ENCODE measurements around the gene SHC1. TPM values are rescaled to one million over a fixed set of nuclear protein-coding genes. Genes with fewer than 3 reads are reported as not detected.

Gene SHC1
- total RNA-seq, 1 donor from 2014 or later = 69.0 TPM

DNA sequence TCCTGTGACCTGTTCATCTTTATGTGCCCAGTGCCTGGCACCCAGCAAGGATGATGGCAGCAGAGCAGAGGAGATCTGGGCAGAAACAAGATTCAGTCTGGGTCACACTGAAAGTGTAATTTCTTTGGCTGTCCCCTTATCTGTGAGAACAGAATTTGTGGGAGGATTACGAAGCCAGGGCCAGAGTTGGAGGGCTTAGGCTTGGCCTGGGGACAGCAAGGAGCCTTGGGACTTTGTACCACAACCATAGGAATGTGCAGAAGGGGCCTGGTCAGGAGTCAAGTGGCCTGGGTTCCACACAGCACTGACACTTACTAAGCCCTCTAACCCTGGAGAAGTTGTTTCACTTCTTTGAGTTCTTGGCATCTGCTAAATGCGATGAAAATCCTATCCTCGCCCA, 46.9 kb downstream of the SHC1 start:
- H3K27ac Mint-ChIP-seq = no peak overlapping the region
- H3K4me3 ChIP-seq = no peak overlapping the region
- TF ChIP-seq CTCF (IDR thresholded peaks at IDR 0.05) (no peak), EZH2 (IDR thresholded peaks at IDR 0.05) (no peak), EZH2phosphoT487 (IDR thresholded peaks at IDR 0.05) (no peak)
- H3K4me3 Mint-ChIP-seq = no peak overlapping the region
- H3K36me3 ChIP-seq = no peaks in the 10 kb centered on the region
- H3K27me3 ChIP-seq = no peaks in the 10 kb centered on the region
- H3K9me3 ChIP-seq (ENCODE audit: low read depth) = no peaks in the 10 kb centered on the region
- no peaks in the 10 kb centered on the region for H3F3A ChIP-seq (ENCODE audit: low read depth)
- no peaks in the 10 kb centered on the region for H3K4me1 Mint-ChIP-seq
- no peak for DNase-seq (ENCODE audit: low spot score)
- H3K9ac ChIP-seq = no peak overlapping the region
- no peaks in the 10 kb centered on the region for H3K4me1 ChIP-seq
- peaks cover 26% of the 10 kb centered on the region for H3K36me3 Mint-ChIP-seq
- H3K4me2 ChIP-seq = no peak overlapping the region
- H3K79me2 ChIP-seq (ENCODE audit: low read depth) = no peaks in the 10 kb centered on the region
- no peaks in the 10 kb centered on the region for H4K20me1 ChIP-seq (ENCODE audit: low read depth)
- H3K9me3 Mint-ChIP-seq = no peaks in the 10 kb centered on the region
- no peak overlapping the region for H2AFZ ChIP-seq (replicated peaks)
- H3K27ac ChIP-seq = no peak overlapping the region
- H3K27me3 Mint-ChIP-seq (ENCODE audit: insufficient read depth, low read depth) = no peaks in the 10 kb centered on the region

DNA sequence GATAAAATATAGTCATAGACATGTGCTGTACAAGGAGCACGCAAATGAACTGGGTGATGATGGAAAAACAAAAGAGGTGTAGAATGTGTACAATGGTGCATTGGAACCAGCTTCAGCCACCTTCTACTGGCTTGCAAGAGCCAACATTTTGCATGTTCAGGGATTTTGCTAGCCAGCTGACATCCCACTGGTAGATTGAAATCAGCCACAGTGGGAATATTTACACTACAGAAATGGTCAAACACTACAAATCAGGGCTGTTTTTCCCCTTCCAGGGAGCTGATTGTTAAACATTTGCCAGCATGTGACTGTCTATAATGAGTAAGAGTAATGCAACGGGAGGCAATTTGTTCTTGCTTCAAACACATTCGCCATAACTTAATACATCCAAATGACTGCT, 57.3 kb downstream of the SHC1 start:
- Mint-ChIP-seq H3K9me3 (peaks cover 11% of the 10 kb centered on the region), H3K27ac (no peak overlapping the region), H3K4me3 (no peak overlapping the region), H3K27me3 (ENCODE audit: insufficient read depth, low read depth) (peaks cover 10% of the 10 kb centered on the region), H3K36me3 (peaks cover 10% of the 10 kb centered on the region), H3K4me1 (no peaks in the 10 kb centered on the region)
- Histone ChIP-seq H3K4me2 (no peak overlapping the region), H3K9ac (no peak overlapping the region), H3K79me2 (ENCODE audit: low read depth) (no peaks in the 10 kb centered on the region), H3K27me3 (no peaks in the 10 kb centered on the region), H3K27ac (no peak overlapping the region), H3K36me3 (no peaks in the 10 kb centered on the region), H2AFZ (replicated peaks) (no peak overlapping the region), H4K20me1 (ENCODE audit: low read depth) (no peaks in the 10 kb centered on the region), H3K4me1 (no peaks in the 10 kb centered on the region), H3F3A (ENCODE audit: low read depth) (no peaks in the 10 kb centered on the region), H3K4me3 (no peak overlapping the region), H3K9me3 (ENCODE audit: low read depth) (no peaks in the 10 kb centered on the region)
- no peak for DNase-seq (ENCODE audit: low spot score)
- TF ChIP-seq EZH2 (IDR thresholded peaks at IDR 0.05) = no peak
- TF ChIP-seq CTCF (IDR thresholded peaks at IDR 0.05) = no peak
- no peak for TF ChIP-seq EZH2phosphoT487 (IDR thresholded peaks at IDR 0.05)

GRCh38 chr1:154912755-154913154, 57.8 kb downstream of the SHC1 start:
- Histone ChIP-seq H4K20me1 (ENCODE audit: low read depth) (no peaks in the 10 kb centered on the region), H3K27me3 (no peaks in the 10 kb centered on the region), H3K4me2 (no peak overlapping the region), H3K9me3 (ENCODE audit: low read depth) (no peaks in the 10 kb centered on the region), H2AFZ (replicated peaks) (no peak overlapping the region), H3K4me1 (no peaks in the 10 kb centered on the region), H3K27ac (no peak overlapping the region), H3K4me3 (no peak overlapping the region), H3K79me2 (ENCODE audit: low read depth) (no peaks in the 10 kb centered on the region), H3K36me3 (no peaks in the 10 kb centered on the region), H3K9ac (no peak overlapping the region), H3F3A (ENCODE audit: low read depth) (no peaks in the 10 kb centered on the region)
- Mint-ChIP-seq H3K36me3 (peaks cover 12% of the 10 kb centered on the region), H3K9me3 (peaks cover 15% of the 10 kb centered on the region), H3K4me1 (no peaks in the 10 kb centered on the region), H3K27ac (no peak overlapping the region), H3K4me3 (no peak overlapping the region), H3K27me3 (ENCODE audit: insufficient read depth, low read depth) (peaks cover 5% of the 10 kb centered on the region)
- no peak for DNase-seq (ENCODE audit: low spot score)
- TF ChIP-seq CTCF (IDR thresholded peaks at IDR 0.05) (no peak), EZH2 (IDR thresholded peaks at IDR 0.05) (no peak), EZH2phosphoT487 (IDR thresholded peaks at IDR 0.05) (no peak)

Small RNA genes lying within 50 kb of the gene (microRNA-seq; reads per million reads assigned to microRNA genes)
- gene MIR4258 = not detected

Small RNA genes lying within 50 kb of the gene (small RNA-seq; reads per million reads assigned to genes)
- gene MIR4258 (not detected), gene RF00017 (not detected)

Other genes starting within 250 kb of the SHC1 start
- gene KCNN3, start 100.5 kb downstream of the SHC1 start, total RNA-seq (ENCODE audit: low replicate concordance) = 4.3 and 4.7 TPM in 2 replicates
- 4.3 and 12.7 TPM in 2 replicates for gene PMVK, start 34.0 kb downstream of the SHC1 start, total RNA-seq (ENCODE audit: low replicate concordance)
- 21.4 and 64.0 TPM in 2 replicates for gene PBXIP1, start 14.6 kb downstream of the SHC1 start, total RNA-seq (ENCODE audit: low replicate concordance)
- gene PYGO2, start 9.0 kb downstream of the SHC1 start, total RNA-seq (ENCODE audit: low replicate concordance) = 32.1 and 48.1 TPM in 2 replicates
- 210 and 297 TPM in 2 replicates for gene CKS1B, start 3.9 kb upstream of the SHC1 start, total RNA-seq (ENCODE audit: low replicate concordance)
- gene FLAD1, start 12.6 kb upstream of the SHC1 start, total RNA-seq (ENCODE audit: low replicate concordance) = 19.3 and 47.4 TPM in 2 replicates
- not detected in 2 replicates for gene LENEP, start 22.8 kb upstream of the SHC1 start, total RNA-seq (ENCODE audit: low replicate concordance)
- 4.7 and 15.7 TPM in 2 replicates for gene ZBTB7B, start 32.1 kb upstream of the SHC1 start, total RNA-seq (ENCODE audit: low replicate concordance)
- 1.8 and 2.0 TPM in 2 replicates for gene DCST2, start 63.0 kb upstream of the SHC1 start, total RNA-seq (ENCODE audit: low replicate concordance)
- gene DCST1, start 63.1 kb upstream of the SHC1 start, total RNA-seq (ENCODE audit: low replicate concordance) = not detected in 2 replicates
- gene ADAM15, start 80.6 kb upstream of the SHC1 start, total RNA-seq (ENCODE audit: low replicate concordance) = 15.7 and 44.9 TPM in 2 replicates
- gene EFNA4, start 93.0 kb upstream of the SHC1 start, total RNA-seq (ENCODE audit: low replicate concordance) = 10.7 and 18.4 TPM in 2 replicates
- 4.0 and 9.6 TPM in 2 replicates for gene EFNA3, start 108.1 kb upstream of the SHC1 start, total RNA-seq (ENCODE audit: low replicate concordance)
- gene EFNA1, start 157.1 kb upstream of the SHC1 start, total RNA-seq (ENCODE audit: low replicate concordance) = 0.34 and 0.65 TPM in 2 replicates
- gene SLC50A1, start 165.1 kb upstream of the SHC1 start, total RNA-seq (ENCODE audit: low replicate concordance) = 14.4 and 29.0 TPM in 2 replicates
- gene DPM3, start 169.8 kb upstream of the SHC1 start, total RNA-seq (ENCODE audit: low replicate concordance) = 16.8 and 133 TPM in 2 replicates
- 37.8 and 100 TPM in 2 replicates for gene KRTCAP2, start 202.6 kb upstream of the SHC1 start, total RNA-seq (ENCODE audit: low replicate concordance)
- gene TRIM46, start 203.1 kb upstream of the SHC1 start, total RNA-seq (ENCODE audit: low replicate concordance) = 3.9 and 10.2 TPM in 2 replicates
- gene THBS3, start 237.2 kb upstream of the SHC1 start, total RNA-seq (ENCODE audit: low replicate concordance) = 19.3 and 30.4 TPM in 2 replicates
- gene MTX1, start 237.9 kb upstream of the SHC1 start, total RNA-seq (ENCODE audit: low replicate concordance) = 25.6 and 46.5 TPM in 2 replicates

Measured in neural progenitor cell (in vitro differentiated cells).